HepG2 (cell line): ENCODE results near the gene KCTD6. TPM values are rescaled to one million over a fixed set of nuclear protein-coding genes. Genes with fewer than 3 reads are reported as not detected.
A peak's percentile ranks its signal among the peaks of the same experiment; 100 is the strongest.

Source experiments
- ATAC-seq: fragments of 200-7000 bp; cut with Tn5 transposase; 3 replicates; pipeline ENCODE4 v1.9.1; 2020; ENCODE audit warnings: mild to moderate bottlenecking, moderate library complexity
- BruUV-seq: library from RNA; stranded (reverse); fragments of 400-500 nt; replicated peaks from 2 replicates; lab custom pipeline; 2021; lab: Mats Ljungman, UMichigan
- CTCF ChIA-PET: fragments of 300-600 bp; formaldehyde crosslinking; extraction: SDS; loops from one replicate; lab custom pipeline; 2021; ENCODE audit warnings: low total read pairs, inconsistent platforms, low intra/inter-chr PET ratio; lab: Yijun Ruan, JAX
- POLR2A ChIA-PET: fragments of 350-600 bp; sonication (Branson Sonifier 250); formaldehyde crosslinking; loops from one replicate; lab custom pipeline; 2020; ENCODE audit warnings: antibody characterized with exemption, inconsistent platforms; lab: Yijun Ruan, JAX
- DNase-seq: peaks from one replicate; pipeline ENCODE4 v3.0.0-alpha.2; 2015; ENCODE audit warnings: low spot score
- FAIRE-seq: peaks from 3 replicates; lab custom pipeline; 2011; peaks lifted over from hg19 to GRCh38; lab: Jason Lieb, UNC
- H2AFZ ChIP-seq: one replicate; pipeline ENCODE4 v1.6.1; 2011; ENCODE audit warnings: low read length, inconsistent platforms
- H3K27ac ChIP-seq: fragments of 300-600 bp; 3 replicates; pipeline ENCODE4 v1.8.0; 2011; ENCODE audit warnings: mixed run types, mild to moderate bottlenecking, mixed read lengths, low read length, inconsistent platforms; ENCODE audit not compliant: insufficient read depth; ENCODE audit errors: extremely low read length
- H3K27me3 ChIP-seq, 2 experiments: fragments of 200-600 bp in 1 of 2; 2 replicates in 1 of 2; 3 replicates in 1 of 2; pipeline versions ENCODE4 v1.6.0 to v1.8.0; 2011; ENCODE audit warnings: low read length in 2 of 2, mild to moderate bottlenecking in 2 of 2, moderate library complexity in 2 of 2, inconsistent platforms in 1 of 2; ENCODE audit not compliant: insufficient read depth in 2 of 2, control insufficient read depth in 1 of 2
- H3K36me3 ChIP-seq, 2 experiments: fragments of 200-600 bp in 1 of 2; replicated peaks in 1 of 2; 2 replicates in 1 of 2; 3 replicates in 1 of 2; pipeline versions ENCODE4 v1.5.1 to v1.8.0; 2011; ENCODE audit warnings: low read length in 2 of 2, inconsistent platforms in 1 of 2; ENCODE audit not compliant: insufficient read depth in 2 of 2, control insufficient read depth in 1 of 2
- H3K4me1 ChIP-seq: 2 replicates; pipeline ENCODE4 v1.5.1; 2012; ENCODE audit warnings: low read length, inconsistent platforms; ENCODE audit not compliant: insufficient read depth
- H3K4me2 ChIP-seq: 2 replicates; pipeline ENCODE4 v1.6.0; 2011; ENCODE audit warnings: low read depth, low read length, inconsistent platforms
- H3K4me3 ChIP-seq, 3 experiments: fragments of 200-600 bp in 1 of 3; sonication (generic), shearing (Covaris generic) in 1 of 3; replicated peaks in 1 of 3; 2 replicates each; pipeline ENCODE4 v1.5.1; 2011 to 2016; ENCODE audit warnings: low read length in 3 of 3, inconsistent platforms in 2 of 3, low read depth in 2 of 3, mild to moderate bottlenecking in 2 of 3, control low read depth in 1 of 3, mixed read lengths in 1 of 3; ENCODE audit not compliant: insufficient read depth in 1 of 3
- H3K79me2 ChIP-seq: one replicate; pipeline ENCODE4 v1.6.1; 2011; ENCODE audit warnings: low read length, inconsistent platforms; ENCODE audit not compliant: insufficient read depth
- H3K9ac ChIP-seq: 2 replicates; pipeline ENCODE4 v1.6.0; 2011; ENCODE audit warnings: mild to moderate bottlenecking, low read depth, low read length, inconsistent platforms; ENCODE audit not compliant: insufficient read depth
- H3K9me3 ChIP-seq: 2 replicates; pipeline ENCODE4 v1.5.1; 2012; ENCODE audit warnings: mild to moderate bottlenecking, low read length
- H4K20me1 ChIP-seq: 2 replicates; pipeline ENCODE4 v1.6.0; 2011; ENCODE audit warnings: inconsistent platforms, mild to moderate bottlenecking, low read length, moderate library complexity; ENCODE audit not compliant: insufficient read depth
- CREB1 ChIP-seq, 2 experiments: fragments of 450-650 bp in 1 of 2; IDR thresholded peaks; 2 replicates each; pipeline ENCODE4 v1.6.1; 2016 to 2017; ENCODE audit warnings: control low read depth in 1 of 2, mild to moderate bottlenecking in 1 of 2, missing compliant biosample characterization in 1 of 2, missing genetic modification characterization in 1 of 2
- ETV5 ChIP-seq: IDR thresholded peaks from 2 replicates; pipeline ENCODE4 v1.6.1; 2018; ENCODE audit warnings: missing biosample characterization, missing genetic modification reagents, inconsistent platforms, borderline replicate concordance
- FLYWCH1 ChIP-seq: sonication (generic); formaldehyde crosslinking; IDR thresholded peaks from 2 replicates; pipeline ENCODE4 v1.8.1; 2023; ENCODE audit warnings: mild to moderate bottlenecking, missing genetic modification reagents
- GABPA ChIP-seq, 2 experiments: IDR thresholded peaks; 2 replicates each; pipeline ENCODE4 v1.6.1; 2011 to 2016; ENCODE audit warnings: low read depth in 2 of 2, low read length in 1 of 2, missing biosample characterization in 1 of 2, missing genetic modification characterization in 1 of 2
- KAT2B ChIP-seq: fragments of 150-350 bp; IDR thresholded peaks from 2 replicates; pipeline ENCODE4 v1.6.1; 2014; ENCODE audit warnings: low read depth, low read length, borderline replicate concordance
- KAT8 ChIP-seq: IDR thresholded peaks from 2 replicates; pipeline ENCODE4 v1.6.1; 2016; ENCODE audit warnings: missing genetic modification reagents, missing compliant biosample characterization
- LCORL ChIP-seq, 2 experiments: fragments of 450-650 bp in 1 of 2; sonication (generic) in 1 of 2; formaldehyde crosslinking in 1 of 2; IDR thresholded peaks; 2 replicates each; pipeline versions ENCODE4 v1.5.0 to v1.6.1; 2017 to 2020; ENCODE audit warnings: antibody characterized with exemption in 1 of 2, missing genetic modification reagents in 1 of 2
- NFATC3 ChIP-seq: sonication (generic); formaldehyde crosslinking; IDR thresholded peaks from 2 replicates; pipeline ENCODE4 v1.5.1; 2020; ENCODE audit warnings: mild to moderate bottlenecking, missing genetic modification reagents
- NKX3-1 ChIP-seq: sonication (generic); formaldehyde crosslinking; IDR thresholded peaks from 2 replicates; pipeline ENCODE4 v1.5.0; 2020; ENCODE audit warnings: missing genetic modification reagents
- REL ChIP-seq: sonication (generic); formaldehyde crosslinking; conservative IDR thresholded peaks from 2 replicates; pipeline ENCODE4 v1.8.0; 2022; ENCODE audit warnings: mild to moderate bottlenecking, missing genetic modification reagents, moderate library complexity
- SAP130 ChIP-seq: IDR thresholded peaks from 2 replicates; pipeline ENCODE4 v1.6.1; 2016; ENCODE audit warnings: low read depth
- SRSF4 ChIP-seq: fragments of 200-400 bp; formaldehyde crosslinking; IDR thresholded peaks from one replicate; pipeline ENCODE4 v1.6.1; 2018; ENCODE audit warnings: mild to moderate bottlenecking, low read depth, low read length, moderate library complexity; ENCODE audit not compliant: poor library complexity, severe bottlenecking
- ZBTB7A ChIP-seq: sonication (generic); formaldehyde crosslinking; IDR thresholded peaks from 2 replicates; pipeline ENCODE4 v1.8.0; 2022; ENCODE audit warnings: mild to moderate bottlenecking, missing genetic modification reagents
- ZNF629 ChIP-seq: sonication (generic); formaldehyde crosslinking; conservative IDR thresholded peaks from 2 replicates; pipeline ENCODE4 v1.5.0; 2020; ENCODE audit warnings: missing genetic modification reagents
- ZNF672 ChIP-seq: sonication (generic); formaldehyde crosslinking; IDR thresholded peaks from 2 replicates; pipeline ENCODE4 v1.8.1; 2022; ENCODE audit warnings: missing genetic modification reagents
- whole genome bisulfite sequencing: methylation state at CpG from one replicate; pipeline ENCODE4 v1.1.6; 2017; ENCODE audit warnings: low lambda C conversion rate; 5-methylcytosine and 5-hydroxymethylcytosine counted together
- in situ Hi-C: cut with HindIII; loops from 2 replicates; pipeline ENCODE4 v1.10.0; 2017; ENCODE audit warnings: low pct_unique_long_range_greater_than_20kb; ENCODE audit not compliant: extremely low pct_ligation_motif_present
- intact Hi-C: fragments of 100-400 bp; cut with micrococcal nuclease; formaldehyde crosslinking; loops from one replicate; pipeline ENCODE4 v1.10.0; 2022; ENCODE audit not compliant: unreplicated experiment
- polyA plus RNA-seq, 8 experiments: library from polyadenylated mRNA; depleted of rRNA in 3 of 8; stranded (reverse) in 7 of 8; unstranded in 1 of 8; fragments of >200 nt; fragmentation: Illumina TruSeq in 4 of 8; extraction: Trizol in 4 of 8; gene quantifications; 2 replicates each; pipeline versions ENCODE4 v1.2.1 to v1.2.3, GENCODE V29; 2011 to 2016; ENCODE audit warnings: low read depth in 4 of 8, missing spikeins in 1 of 8, mixed read lengths in 1 of 8; ENCODE audit not compliant: insufficient read depth in 1 of 8
- total RNA-seq, 5 experiments: library from RNA; depleted of rRNA; stranded (reverse); fragments of >200 nt; fragmentation: Illumina TruSeq; extraction: Trizol; gene quantifications; 2 replicates each; pipeline ENCODE4 v1.2.3, GENCODE V29; 2016; ENCODE audit warnings: low read depth in 1 of 5
- TF ChIP-seq, protein P1 (sequence below): sonication (generic); formaldehyde crosslinking; IDR thresholded peaks from 2 replicates; pipeline ENCODE4 v1.4.0; 2020; ENCODE audit warnings: mild to moderate bottlenecking, missing genetic modification reagents, borderline replicate concordance
- TF ChIP-seq, protein P2 (sequence below): sonication (generic); formaldehyde crosslinking; IDR thresholded peaks from 2 replicates; pipeline ENCODE4 v1.5.0; 2020; ENCODE audit warnings: mild to moderate bottlenecking, missing genetic modification reagents, moderate library complexity

The KCTD6 gene
- total and polyA plus RNA-seq, 2 of the 13 experiments (the other 11 are each of a cell fraction or from before 2014, with no cell fraction given), result 13.4 to 14.2 TPM

DNA sequence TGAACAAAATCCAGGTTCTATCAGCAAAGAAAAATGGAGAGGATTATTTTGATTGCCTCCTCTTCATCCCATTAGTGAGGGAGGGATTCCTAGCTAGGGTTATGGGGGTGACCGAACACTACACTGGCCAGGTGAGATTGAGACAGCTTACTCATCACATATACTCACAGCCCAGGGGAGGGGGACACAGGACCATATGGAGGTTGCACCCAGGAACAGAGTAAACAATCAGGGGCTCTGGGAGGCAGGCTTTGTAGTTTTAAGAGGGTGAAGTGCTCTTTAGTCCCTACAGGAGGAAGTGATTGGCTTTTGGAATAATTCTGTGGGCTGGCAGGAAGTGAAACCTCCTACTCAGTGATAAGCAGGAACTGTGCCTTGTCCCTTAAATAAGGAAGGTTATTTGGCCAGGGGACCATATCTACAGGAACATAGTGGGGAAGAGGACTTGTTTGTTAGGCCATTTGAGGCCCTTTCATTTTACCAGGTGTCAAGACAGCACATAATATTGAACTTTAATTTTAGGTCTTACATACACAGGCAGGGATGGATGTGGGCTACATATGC, 17.5 kb upstream of the KCTD6 start:
- FAIRE-seq (no peak), ATAC-seq (peak; percentile 3; the same call in 1 of the 3 replicates), DNase-seq (peak; percentile 38)
- CTCF ChIA-PET, result no interaction called here
- no TSS peak for BruUV-seq
- peak overlapping the region; percentile 76 for H3K4me2 ChIP-seq
- peak overlapping the region; percentile 78 for H3K27ac ChIP-seq
- intact Hi-C loops (loop anchor here (5.0 kb wide), 1 partner anchor 37 kb away; no protein-coding TSS in a partner anchor), in situ Hi-C loops (no loop called here)
- H3K4me1 ChIP-seq, result peaks cover 84% of the 10 kb centered on the region
- no peaks in the 10 kb centered on the region for H3K79me2 ChIP-seq
- H2AFZ ChIP-seq, result no peak overlapping the region
- POLR2A ChIA-PET, result interaction anchor here (0.9 to 1.7 kb wide), 3 partner anchors 12 to 17 kb away, joined by 3 to 4 read pairs (median 3); partner anchors contain the start of gene KCTD6
- no peak overlapping the region for H3K9ac ChIP-seq
- H3K27me3 ChIP-seq, result no peaks in the 10 kb centered on the region
- no peaks in the 10 kb centered on the region for H3K9me3 ChIP-seq
- WGBS, result 33% methylated on average over 1 of the region's 1 CpG
- peak overlapping the region in 1 of 3 experiments; percentile 31; a peak in 1 of 6 replicates for H3K4me3 ChIP-seq
- H3K36me3 ChIP-seq, result no peaks in the 10 kb centered on the region
- no peaks in the 10 kb centered on the region for H4K20me1 ChIP-seq
- TF ChIP-seq ZBTB7A (CRISPR knock-in tag) (0 out of 2 replicates have a peak, but pooled peaks have one; percentile 2), GABPA (IDR thresholded peaks at IDR 0.05; ENCODE audit: low read depth, low read length) (no peak), GABPA (CRISPR knock-in tag; IDR thresholded peaks at IDR 0.05; ENCODE audit: low read depth) (peak; percentile 67), REL (CRISPR knock-in tag) (no peak), CREB1 (IDR thresholded peaks at IDR 0.05) (no peak), CREB1 (CRISPR knock-in tag; IDR thresholded peaks at IDR 0.05) (0 out of 2 replicates have a peak, but pooled peaks have one; percentile 44), LCORL (IDR thresholded peaks at IDR 0.05) (no peak), LCORL (CRISPR knock-in tag; IDR thresholded peaks at IDR 0.05) (0 out of 2 replicates have a peak, but pooled peaks have one; percentile 10), SRSF4 (no peak), ZNF672 (CRISPR knock-in tag) (no peak), NKX3-1 (no peak), KAT2B (no peak), ZNF629 (CRISPR knock-in tag) (no peak), NFATC3 (no peak), KAT8 (CRISPR knock-in tag) (0 out of 2 replicates have a peak, but pooled peaks have one; percentile 7), FLYWCH1 (CRISPR knock-in tag) (no peak), SAP130 (0 out of 2 replicates have a peak, but pooled peaks have one; percentile 7), ETV5 (CRISPR knock-in tag) (peak; percentile 65; the same call in 1 of the 2 replicates)
- TF ChIP-seq, protein P1, sequence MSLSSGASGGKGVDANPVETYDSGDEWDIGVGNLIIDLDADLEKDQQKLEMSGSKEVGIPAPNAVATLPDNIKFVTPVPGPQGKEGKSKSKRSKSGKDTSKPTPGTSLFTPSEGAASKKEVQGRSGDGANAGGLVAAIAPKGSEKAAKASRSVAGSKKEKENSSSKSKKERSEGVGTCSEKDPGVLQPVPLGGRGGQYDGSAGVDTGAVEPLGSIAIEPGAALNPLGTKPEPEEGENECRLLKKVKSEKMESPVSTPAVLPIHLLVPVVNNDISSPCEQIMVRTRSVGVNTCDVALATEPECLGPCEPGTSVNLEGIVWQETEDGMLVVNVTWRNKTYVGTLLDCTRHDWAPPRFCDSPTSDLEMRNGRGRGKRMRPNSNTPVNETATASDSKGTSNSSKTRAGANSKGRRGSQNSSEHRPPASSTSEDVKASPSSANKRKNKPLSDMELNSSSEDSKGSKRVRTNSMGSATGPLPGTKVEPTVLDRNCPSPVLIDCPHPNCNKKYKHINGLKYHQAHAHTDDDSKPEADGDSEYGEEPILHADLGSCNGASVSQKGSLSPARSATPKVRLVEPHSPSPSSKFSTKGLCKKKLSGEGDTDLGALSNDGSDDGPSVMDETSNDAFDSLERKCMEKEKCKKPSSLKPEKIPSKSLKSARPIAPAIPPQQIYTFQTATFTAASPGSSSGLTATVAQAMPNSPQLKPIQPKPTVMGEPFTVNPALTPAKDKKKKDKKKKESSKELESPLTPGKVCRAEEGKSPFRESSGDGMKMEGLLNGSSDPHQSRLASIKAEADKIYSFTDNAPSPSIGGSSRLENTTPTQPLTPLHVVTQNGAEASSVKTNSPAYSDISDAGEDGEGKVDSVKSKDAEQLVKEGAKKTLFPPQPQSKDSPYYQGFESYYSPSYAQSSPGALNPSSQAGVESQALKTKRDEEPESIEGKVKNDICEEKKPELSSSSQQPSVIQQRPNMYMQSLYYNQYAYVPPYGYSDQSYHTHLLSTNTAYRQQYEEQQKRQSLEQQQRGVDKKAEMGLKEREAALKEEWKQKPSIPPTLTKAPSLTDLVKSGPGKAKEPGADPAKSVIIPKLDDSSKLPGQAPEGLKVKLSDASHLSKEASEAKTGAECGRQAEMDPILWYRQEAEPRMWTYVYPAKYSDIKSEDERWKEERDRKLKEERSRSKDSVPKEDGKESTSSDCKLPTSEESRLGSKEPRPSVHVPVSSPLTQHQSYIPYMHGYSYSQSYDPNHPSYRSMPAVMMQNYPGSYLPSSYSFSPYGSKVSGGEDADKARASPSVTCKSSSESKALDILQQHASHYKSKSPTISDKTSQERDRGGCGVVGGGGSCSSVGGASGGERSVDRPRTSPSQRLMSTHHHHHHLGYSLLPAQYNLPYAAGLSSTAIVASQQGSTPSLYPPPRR (CRISPR knock-in tag), result peak; percentile 46; the same call in 1 of the 2 replicates
- TF ChIP-seq, protein P2, sequence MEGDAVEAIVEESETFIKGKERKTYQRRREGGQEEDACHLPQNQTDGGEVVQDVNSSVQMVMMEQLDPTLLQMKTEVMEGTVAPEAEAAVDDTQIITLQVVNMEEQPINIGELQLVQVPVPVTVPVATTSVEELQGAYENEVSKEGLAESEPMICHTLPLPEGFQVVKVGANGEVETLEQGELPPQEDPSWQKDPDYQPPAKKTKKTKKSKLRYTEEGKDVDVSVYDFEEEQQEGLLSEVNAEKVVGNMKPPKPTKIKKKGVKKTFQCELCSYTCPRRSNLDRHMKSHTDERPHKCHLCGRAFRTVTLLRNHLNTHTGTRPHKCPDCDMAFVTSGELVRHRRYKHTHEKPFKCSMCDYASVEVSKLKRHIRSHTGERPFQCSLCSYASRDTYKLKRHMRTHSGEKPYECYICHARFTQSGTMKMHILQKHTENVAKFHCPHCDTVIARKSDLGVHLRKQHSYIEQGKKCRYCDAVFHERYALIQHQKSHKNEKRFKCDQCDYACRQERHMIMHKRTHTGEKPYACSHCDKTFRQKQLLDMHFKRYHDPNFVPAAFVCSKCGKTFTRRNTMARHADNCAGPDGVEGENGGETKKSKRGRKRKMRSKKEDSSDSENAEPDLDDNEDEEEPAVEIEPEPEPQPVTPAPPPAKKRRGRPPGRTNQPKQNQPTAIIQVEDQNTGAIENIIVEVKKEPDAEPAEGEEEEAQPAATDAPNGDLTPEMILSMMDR (CRISPR knock-in tag), result 0 out of 2 replicates have a peak, but pooled peaks have one; percentile 15
